Neural progenitor cell (in vitro differentiated cells): ENCODE data around the gene MTAP. TPM values are rescaled to one million over a fixed set of nuclear protein-coding genes. Genes with fewer than 3 reads are reported as not detected.

Experiments used
- DNase-seq: peaks from one replicate; pipeline ENCODE4 v3.0.0-alpha.2; 2016; ENCODE audit warnings: low spot score
- H2AFZ ChIP-seq: fragments of 200-600 bp; sonication (generic); replicated peaks from 2 replicates; pipeline ENCODE4 v1.6.1; 2016; ENCODE audit warnings: antibody characterized with exemption
- H3F3A ChIP-seq: fragments of 200-600 bp; sonication (generic); 2 replicates; pipeline ENCODE4 v1.6.1; 2016; ENCODE audit warnings: antibody characterized with exemption, low read depth
- H3K27ac ChIP-seq: fragments of 200-600 bp; sonication (generic); 2 replicates; pipeline ENCODE4 v1.5.1; 2016; ENCODE audit warnings: mild to moderate bottlenecking
- H3K27me3 ChIP-seq: fragments of 200-600 bp; sonication (generic); 2 replicates; pipeline ENCODE4 v1.6.1; 2016; ENCODE audit warnings: mild to moderate bottlenecking, moderate library complexity
- H3K36me3 ChIP-seq: fragments of 200-600 bp; sonication (generic); 2 replicates; pipeline ENCODE4 v1.5.1; 2016
- H3K4me1 ChIP-seq: fragments of 200-600 bp; sonication (generic); 2 replicates; pipeline ENCODE4 v1.6.1; 2016; ENCODE audit warnings: mixed run types
- H3K4me2 ChIP-seq: fragments of 200-600 bp; sonication (generic); 2 replicates; pipeline ENCODE4 v1.6.1; 2016
- H3K4me3 ChIP-seq: fragments of 200-600 bp; sonication (generic); 2 replicates; pipeline ENCODE4 v1.5.1; 2016
- H3K79me2 ChIP-seq: fragments of 200-600 bp; sonication (generic); 2 replicates; pipeline ENCODE4 v1.6.1; 2016; ENCODE audit warnings: low read depth
- H3K9ac ChIP-seq: fragments of 200-600 bp; sonication (generic); 2 replicates; pipeline ENCODE4 v1.6.1; 2016
- H3K9me3 ChIP-seq: fragments of 200-600 bp; sonication (generic); 2 replicates; pipeline ENCODE4 v1.5.1; 2016; ENCODE audit warnings: low read depth
- H4K20me1 ChIP-seq: fragments of 200-600 bp; sonication (generic); 2 replicates; pipeline ENCODE4 v1.6.1; 2016; ENCODE audit warnings: low read depth
- H3K27ac Mint-ChIP-seq: 3 replicates; pipeline ENCODE4 v1.8.0; 2021; ENCODE audit warnings: mixed read lengths
- H3K27me3 Mint-ChIP-seq: 2 replicates; pipeline ENCODE4 v1.8.0; 2022; ENCODE audit warnings: low read depth, mild to moderate bottlenecking, inconsistent platforms, moderate library complexity, mixed read lengths; ENCODE audit not compliant: insufficient read depth
- H3K36me3 Mint-ChIP-seq: 3 replicates; pipeline ENCODE4 v1.8.0; 2021; ENCODE audit warnings: mixed read lengths
- H3K4me1 Mint-ChIP-seq: 3 replicates; pipeline ENCODE4 v1.8.0; 2021; ENCODE audit warnings: mixed read lengths
- H3K4me3 Mint-ChIP-seq: 3 replicates; pipeline ENCODE4 v1.8.0; 2021; ENCODE audit warnings: mild to moderate bottlenecking, moderate library complexity, mixed read lengths
- H3K9me3 Mint-ChIP-seq: 3 replicates; pipeline ENCODE4 v1.8.0; 2020; ENCODE audit warnings: mixed read lengths
- CTCF ChIP-seq: fragments of 200-600 bp; sonication (generic); IDR thresholded peaks from 2 replicates; pipeline ENCODE4 v1.5.1; 2017; ENCODE audit warnings: antibody characterized with exemption, mild to moderate bottlenecking
- EZH2 ChIP-seq: fragments of 200-600 bp; sonication (generic); IDR thresholded peaks from 2 replicates; pipeline ENCODE4 v1.6.1; 2017; ENCODE audit warnings: antibody characterized with exemption, mild to moderate bottlenecking, moderate library complexity
- EZH2phosphoT487 ChIP-seq: fragments of 200-600 bp; sonication (generic); IDR thresholded peaks from 2 replicates; pipeline ENCODE4 v1.6.1; 2017; ENCODE audit warnings: antibody characterized with exemption
- total RNA-seq: library from RNA; depleted of rRNA; stranded (reverse); fragments of >200 nt; gene quantifications from 2 replicates; pipeline ENCODE4 v1.2.3, GENCODE V29; 2015; ENCODE audit warnings: low replicate concordance

MTAP gene
- total RNA-seq, 1 donor from 2014 or later, result 21.6 TPM

- no peak overlapping the region for H3K4me3 ChIP-seq
- H3K79me2 ChIP-seq, result no peaks in the 10 kb centered on the region
- no peaks in the 10 kb centered on the region for H3K4me1 ChIP-seq
- H3K27ac ChIP-seq, result no peak overlapping the region
- H3K9ac ChIP-seq, result no peak overlapping the region
- Mint-ChIP-seq H3K27me3 (no peaks in the 10 kb centered on the region), H3K36me3 (peaks cover 17% of the 10 kb centered on the region), H3K4me1 (no peaks in the 10 kb centered on the region), H3K9me3 (peaks cover 15% of the 10 kb centered on the region), H3K4me3 (no peak overlapping the region), H3K27ac (no peak overlapping the region)
- H3K27me3 ChIP-seq, result no peaks in the 10 kb centered on the region
- no peaks in the 10 kb centered on the region for H4K20me1 ChIP-seq
- no peaks in the 10 kb centered on the region for H3F3A ChIP-seq
- peak; percentile 11 for DNase-seq
- peak; percentile 24 for TF ChIP-seq CTCF
- no peak for TF ChIP-seq EZH2
- no peaks in the 10 kb centered on the region for H3K36me3 ChIP-seq
- no peaks in the 10 kb centered on the region for H3K9me3 ChIP-seq
- H2AFZ ChIP-seq, result no peak overlapping the region
- H3K4me2 ChIP-seq, result no peak overlapping the region
These were observed 102.3 kb downstream of the MTAP start for GRCh38 chr9:21904776-21905175.

- no peaks in the 10 kb centered on the region for H3K27me3 ChIP-seq
- TF ChIP-seq CTCF (no peak), EZH2 (no peak), EZH2phosphoT487 (no peak)
- H3K27ac ChIP-seq, result no peak overlapping the region
- H3K79me2 ChIP-seq, result no peaks in the 10 kb centered on the region
- no peaks in the 10 kb centered on the region for H3K4me1 Mint-ChIP-seq
- no peaks in the 10 kb centered on the region for H3K4me1 ChIP-seq
- H4K20me1 ChIP-seq, result no peaks in the 10 kb centered on the region
- H3K27me3 Mint-ChIP-seq, result no peaks in the 10 kb centered on the region
- no peak overlapping the region for H3K9ac ChIP-seq
- H3F3A ChIP-seq, result no peaks in the 10 kb centered on the region
- no peak overlapping the region for H3K4me3 ChIP-seq
- H2AFZ ChIP-seq, result no peak overlapping the region
- H3K36me3 ChIP-seq, result no peaks in the 10 kb centered on the region
- no peaks in the 10 kb centered on the region for H3K9me3 ChIP-seq
- H3K36me3 Mint-ChIP-seq, result peaks cover 24% of the 10 kb centered on the region
- peaks cover 11% of the 10 kb centered on the region for H3K9me3 Mint-ChIP-seq
- H3K4me3 Mint-ChIP-seq, result no peak overlapping the region
- H3K27ac Mint-ChIP-seq, result no peak overlapping the region
- no peak for DNase-seq
- H3K4me2 ChIP-seq, result no peak overlapping the region
These were observed 103.8 kb downstream of the MTAP start for GRCh38 chr9:21906213-21906612.

GRCh38 chr9:21906881-21907280, 104.4 kb downstream of the MTAP start:
- Mint-ChIP-seq H3K4me3 (no peak overlapping the region), H3K27me3 (no peaks in the 10 kb centered on the region), H3K27ac (no peak overlapping the region), H3K4me1 (no peaks in the 10 kb centered on the region), H3K36me3 (peaks cover 30% of the 10 kb centered on the region), H3K9me3 (peaks cover 17% of the 10 kb centered on the region)
- TF ChIP-seq CTCF, result no peak
- no peak for TF ChIP-seq EZH2phosphoT487
- TF ChIP-seq EZH2, result no peak
- Histone ChIP-seq H2AFZ (no peak overlapping the region), H3K27ac (no peak overlapping the region), H3K9ac (no peak overlapping the region), H3K4me2 (no peak overlapping the region), H3K4me1 (no peaks in the 10 kb centered on the region), H3K36me3 (no peaks in the 10 kb centered on the region), H3F3A (no peaks in the 10 kb centered on the region), H3K27me3 (no peaks in the 10 kb centered on the region), H3K79me2 (no peaks in the 10 kb centered on the region), H3K4me3 (no peak overlapping the region), H4K20me1 (no peaks in the 10 kb centered on the region), H3K9me3 (no peaks in the 10 kb centered on the region)
- DNase-seq, result no peak
